ENCODE measurements around the gene NALCN.

- TF ChIP-seq CTCF (IDR thresholded peaks at IDR 0.05; ENCODE audit: insufficient read depth, low read length, poor library complexity, severe bottlenecking) = no peak
- TF ChIP-seq EZH2phosphoT487 (conservative IDR thresholded peaks at IDR 0.05; ENCODE audit: low read length) = no peak
These were observed 390.8 kb downstream of the NALCN start for GRCh38 chr13:101025519-101025918.

All from SU-DHL-6 (cell line).